Fibroblast of lung (primary cell): Measurements from ENCODE around the gene RPS6KA4. TPM values are rescaled to one million over a fixed set of nuclear protein-coding genes. Genes with fewer than 3 reads are reported as not detected.

Experiments
- DNase-seq, 2 donors: peaks; one replicate each; pipeline versions ENCODE4 v3.0.0 to v3.0.0-alpha.2; 2010; ENCODE audit warnings: low read depth in 2 of 2
- H2AFZ ChIP-seq: 2 replicates; pipeline ENCODE4 v1.5.1; 2012; ENCODE audit warnings: low read length, control low read depth, inconsistent platforms
- H3K27ac ChIP-seq: 2 replicates; pipeline ENCODE4 v1.5.1; 2011; ENCODE audit warnings: low read length, control low read depth; ENCODE audit not compliant: insufficient read depth
- H3K27me3 ChIP-seq: 2 replicates; pipeline ENCODE4 v1.5.1; 2011; ENCODE audit warnings: mild to moderate bottlenecking, low read length; ENCODE audit not compliant: control insufficient read depth, insufficient read depth
- H3K36me3 ChIP-seq: 2 replicates; pipeline ENCODE4 v1.5.1; 2011; ENCODE audit warnings: low read length; ENCODE audit not compliant: control insufficient read depth, insufficient read depth
- H3K4me1 ChIP-seq: 2 replicates; pipeline ENCODE4 v1.5.1; 2011; ENCODE audit warnings: low read length; ENCODE audit not compliant: control insufficient read depth, insufficient read depth; ENCODE audit errors: extremely low read depth
- H3K4me2 ChIP-seq: 2 replicates; pipeline ENCODE4 v1.5.1; 2011; ENCODE audit warnings: low read length, control low read depth; ENCODE audit not compliant: insufficient read depth; ENCODE audit errors: extremely low read depth
- H3K4me3 ChIP-seq, 4 experiments: fragments of 200-600 bp in 1 of 4; sonication (generic) in 1 of 4; replicated peaks in 1 of 4; 2 replicates each; pipeline ENCODE4 v1.5.1; 2011 to 2016; ENCODE audit warnings: low read length in 4 of 4, low read depth in 3 of 4, mild to moderate bottlenecking in 3 of 4, control low read depth in 2 of 4, inconsistent platforms in 1 of 4, mixed read lengths in 1 of 4; ENCODE audit not compliant: insufficient read depth in 1 of 4; ENCODE audit errors: control extremely low read depth in 1 of 4
- H3K79me2 ChIP-seq: 2 replicates; pipeline ENCODE4 v1.5.1; 2012; ENCODE audit warnings: mild to moderate bottlenecking, low read length, inconsistent platforms; ENCODE audit not compliant: control insufficient read depth, insufficient read depth
- H3K9ac ChIP-seq: 2 replicates; pipeline ENCODE4 v1.5.1; 2011; ENCODE audit warnings: mild to moderate bottlenecking, low read length, control low read depth; ENCODE audit not compliant: insufficient read depth
- H3K9me3 ChIP-seq: 2 replicates; pipeline ENCODE4 v1.5.1; 2012; ENCODE audit warnings: low read depth, low read length; ENCODE audit not compliant: control insufficient read depth, insufficient read depth
- H4K20me1 ChIP-seq: 2 replicates; pipeline ENCODE4 v1.5.1; 2011; ENCODE audit warnings: low read length; ENCODE audit not compliant: control insufficient read depth, insufficient read depth; ENCODE audit errors: extremely low read depth
- CTCF ChIP-seq, 2 donors: IDR thresholded peaks in 1 of 2; conservative IDR thresholded peaks in 1 of 2; 1 replicate in 1 of 2; 2 replicates in 1 of 2; pipeline ENCODE4 v1.5.1; 2011 to 2012; ENCODE audit warnings: low read length in 2 of 2, control low read depth in 1 of 2, inconsistent platforms in 1 of 2, low read depth in 1 of 2, mild to moderate bottlenecking in 1 of 2
- EZH2 ChIP-seq: IDR thresholded peaks from 2 replicates; pipeline ENCODE4 v1.5.1; 2012; ENCODE audit warnings: low read length, control low read depth, mild to moderate bottlenecking; ENCODE audit errors: missing control alignments
- polyA plus RNA-seq, 2 donors: library from polyadenylated mRNA; depleted of rRNA in 1 of 2; stranded (reverse) in 1 of 2; unstranded in 1 of 2; fragments of >200 nt; gene quantifications; 2 replicates each; pipeline ENCODE4 v1.2.1, GENCODE V29; 2011 to 2012; ENCODE audit warnings: missing spikeins in 1 of 2
- total RNA-seq: library from RNA; depleted of rRNA; stranded (reverse); fragments of >200 nt; gene quantifications from 2 replicates; pipeline ENCODE4 v1.2.1, GENCODE V29; 2014

RPS6KA4 gene
- total and polyA plus RNA-seq, 2 donors (not counting 1 experiment from before 2014, with no cell fraction given) = 15.9 to 27.6 TPM

GRCh38 chr11:64379160-64379559 is 20.2 kb downstream of the RPS6KA4 start:
- TF ChIP-seq CTCF (conservative IDR thresholded peaks at IDR 0.05 in 1 of 2, IDR thresholded peaks at IDR 0.05 in 1 of 2; ENCODE audit: low read depth in 1 of 2, low read length in 2 of 2) = no peak
- no peak for TF ChIP-seq EZH2
- no peak overlapping the region for H3K9ac ChIP-seq
- H3K4me1 ChIP-seq = no peaks in the 10 kb centered on the region
- H3K9me3 ChIP-seq = no peaks in the 10 kb centered on the region
- H2AFZ ChIP-seq = no peak overlapping the region
- no peak overlapping the region for H3K4me3 ChIP-seq
- no peaks in the 10 kb centered on the region for H3K36me3 ChIP-seq
- H3K4me2 ChIP-seq = no peak overlapping the region
- DNase-seq = no peak
- H3K79me2 ChIP-seq = no peaks in the 10 kb centered on the region
- no peaks in the 10 kb centered on the region for H4K20me1 ChIP-seq
- H3K27me3 ChIP-seq = no peaks in the 10 kb centered on the region
- H3K27ac ChIP-seq = no peak overlapping the region

GRCh38 chr11:64379817-64380709 is 21.1 kb downstream of the RPS6KA4 start:
- Histone ChIP-seq H3K36me3 (no peaks in the 10 kb centered on the region), H3K9ac (no peak overlapping the region), H3K4me3 (no peak overlapping the region), H3K4me2 (no peak overlapping the region), H3K27ac (no peak overlapping the region), H4K20me1 (no peaks in the 10 kb centered on the region), H3K9me3 (no peaks in the 10 kb centered on the region), H3K4me1 (no peaks in the 10 kb centered on the region), H3K79me2 (no peaks in the 10 kb centered on the region), H3K27me3 (no peaks in the 10 kb centered on the region), H2AFZ (no peak overlapping the region)
- no peak for TF ChIP-seq CTCF (conservative IDR thresholded peaks at IDR 0.05 in 1 of 2, IDR thresholded peaks at IDR 0.05 in 1 of 2; ENCODE audit: low read depth in 1 of 2, low read length in 2 of 2)
- DNase-seq = no peak

- no peak for DNase-seq
- Histone ChIP-seq H2AFZ (no peak overlapping the region), H3K9ac (no peak overlapping the region), H3K4me1 (no peaks in the 10 kb centered on the region), H3K27me3 (no peaks in the 10 kb centered on the region), H4K20me1 (no peaks in the 10 kb centered on the region), H3K79me2 (no peaks in the 10 kb centered on the region), H3K4me2 (no peak overlapping the region), H3K4me3 (no peak overlapping the region), H3K36me3 (no peaks in the 10 kb centered on the region), H3K9me3 (no peaks in the 10 kb centered on the region), H3K27ac (no peak overlapping the region)
- TF ChIP-seq EZH2 (no peak), CTCF (conservative IDR thresholded peaks at IDR 0.05 in 1 of 2, IDR thresholded peaks at IDR 0.05 in 1 of 2; ENCODE audit: low read depth in 1 of 2, low read length in 2 of 2) (no peak)
These were observed 22.4 kb downstream of the RPS6KA4 start for GRCh38 chr11:64381350-64381749.
